GM12872 (cell line): ENCODE data around the gene PSMA7.

Experiments
- CTCF ChIP-seq: IDR thresholded peaks from 3 replicates; pipeline ENCODE4 v1.5.1; 2011; ENCODE audit warnings: low read depth, mild to moderate bottlenecking, low read length, moderate library complexity; ENCODE audit not compliant: insufficient read depth

PSMA7 gene

GRCh38 chr20:62133051-62133845 lies 9.9 kb downstream of the PSMA7 start:
- no peak for TF ChIP-seq CTCF

- TF ChIP-seq CTCF = no peak
These were observed 10.8 kb downstream of the PSMA7 start for GRCh38 chr20:62132421-62132820.

- TF ChIP-seq CTCF = no peak
These were observed 11.5 kb downstream of the PSMA7 start for GRCh38 chr20:62131560-62132320.

GRCh38 chr20:62129731-62130531 lies 13.3 kb downstream of the PSMA7 start:
- no peak for TF ChIP-seq CTCF

- TF ChIP-seq CTCF = no peak
These were observed 14.7 kb downstream of the PSMA7 start for GRCh38 chr20:62128502-62128901.

- no peak for TF ChIP-seq CTCF
These were observed 15.4 kb downstream of the PSMA7 start for GRCh38 chr20:62127799-62128198.

- TF ChIP-seq CTCF = no peak
These were observed 17.1 kb downstream of the PSMA7 start for GRCh38 chr20:62126141-62126540.
